Fibroblast of peridontal ligament (primary cell): ENCODE measurements around the gene AZGP1.
"Not testable (repeated sequence)": the region's sequence is repeated elsewhere in the genome, so short reads cannot be mapped to it uniquely, and the experiment has no call there.

Experiments used
- DNase-seq: peaks from one replicate; pipeline ENCODE4 v3.0.0-alpha.2; 2010; ENCODE audit errors: extremely low read depth

The AZGP1 gene

GRCh38 chr7:99997545-99998137, 21.8 kb upstream of the AZGP1 start:
- peak; percentile 19 for DNase-seq

GRCh38 chr7:99996755-99997544, 21.1 kb upstream of the AZGP1 start:
- no peak for DNase-seq

- no peak for DNase-seq
These were observed 19.0 kb upstream of the AZGP1 start for GRCh38 chr7:99994819-99995218.

- no peak for DNase-seq
These were observed 16.7 kb upstream of the AZGP1 start for GRCh38 chr7:99992330-99993038.

GRCh38 chr7:99991543-99991942, 15.7 kb upstream of the AZGP1 start:
- DNase-seq, result not testable (repeated sequence)

GRCh38 chr7:99990460-99990852, 14.6 kb upstream of the AZGP1 start:
- no peak for DNase-seq

GRCh38 chr7:99987846-99988245, 12.0 kb upstream of the AZGP1 start:
- no peak for DNase-seq

- not testable (repeated sequence) for DNase-seq
These were observed 11.5 kb upstream of the AZGP1 start for GRCh38 chr7:99987306-99987705.

- DNase-seq, result no peak
These were observed 8.8 kb upstream of the AZGP1 start for GRCh38 chr7:99984593-99984992.

- DNase-seq, result not testable (repeated sequence)
These were observed 5.2 kb upstream of the AZGP1 start for GRCh38 chr7:99981066-99981465.

GRCh38 chr7:99980448-99980872, 4.6 kb upstream of the AZGP1 start:
- not testable (repeated sequence) for DNase-seq

- peak; percentile 4 for DNase-seq
These were observed 4.0 kb upstream of the AZGP1 start for GRCh38 chr7:99979814-99980225.

- DNase-seq, result no peak
These were observed 795 bp upstream of the AZGP1 start for GRCh38 chr7:99976626-99977025.

GRCh38 chr7:99974681-99975080, 1.1 kb downstream of the AZGP1 start:
- DNase-seq, result no peak

- DNase-seq, result not testable (repeated sequence)
These were observed 2.0 kb downstream of the AZGP1 start for GRCh38 chr7:99973817-99974216.

GRCh38 chr7:99971242-99971641, 4.6 kb downstream of the AZGP1 start:
- no peak for DNase-seq

GRCh38 chr7:99969813-99970212, 6.0 kb downstream of the AZGP1 start:
- DNase-seq, result not testable (repeated sequence)

- DNase-seq, result no peak
These were observed 6.5 kb downstream of the AZGP1 start for GRCh38 chr7:99969298-99969697.

- DNase-seq, result no peak
These were observed 17.1 kb downstream of the AZGP1 start for GRCh38 chr7:99958564-99959227.

GRCh38 chr7:99955247-99955646, 20.6 kb downstream of the AZGP1 start:
- DNase-seq, result no peak

- DNase-seq, result not testable (repeated sequence)
These were observed 21.2 kb downstream of the AZGP1 start for GRCh38 chr7:99954643-99955042.

GRCh38 chr7:99953649-99954048, 22.2 kb downstream of the AZGP1 start:
- peak; percentile 48 for DNase-seq
